ENCODE data around the gene ABCC11. TPM values are rescaled to one million over a fixed set of nuclear protein-coding genes. Genes with fewer than 3 reads are reported as not detected.

The ABCC11 gene
- total and polyA plus RNA-seq, 2 of the 13 experiments (the other 11 are each of a cell fraction or from before 2014, with no cell fraction given), result 1.0 to 1.4 TPM

DNA sequence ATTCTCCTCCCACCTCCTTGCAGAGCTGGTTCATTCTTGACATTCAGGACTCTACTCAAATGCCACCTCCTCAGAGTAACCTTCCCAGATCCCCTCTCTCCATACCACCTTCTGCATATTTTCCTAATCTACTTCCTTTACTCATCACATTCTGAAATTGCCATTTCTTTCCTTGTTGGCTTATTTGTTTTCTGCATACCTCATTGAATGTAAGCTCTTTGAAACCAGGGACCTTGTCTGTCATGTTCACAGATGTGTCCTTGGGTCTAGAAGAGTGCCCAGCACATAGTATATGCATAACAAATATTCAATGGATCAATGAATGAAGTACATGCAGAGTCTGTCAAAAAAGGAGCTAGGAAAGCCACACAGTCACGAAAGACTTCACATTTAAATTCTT lies 11.1 kb downstream of the ABCC11 start (continued):
- TF ChIP-seq ZFP90 (CRISPR knock-in tag; IDR thresholded peaks at IDR 0.05; ENCODE audit: borderline replicate concordance) (no peak), ZNF430 (CRISPR knock-in tag; IDR thresholded peaks at IDR 0.05) (no peak), ZNF788 (CRISPR knock-in tag; IDR thresholded peaks at IDR 0.05; ENCODE audit: borderline replicate concordance) (no peak), BHLHE40 (IDR thresholded peaks at IDR 0.05; ENCODE audit: low read length) (no peak), NFKBIZ (CRISPR knock-in tag; IDR thresholded peaks at IDR 0.05) (no peak), STAG1 (CRISPR knock-in tag; IDR thresholded peaks at IDR 0.05) (no peak), MEF2D (CRISPR knock-in tag; IDR thresholded peaks at IDR 0.05) (no peak), TEAD3 (CRISPR knock-in tag; optimal IDR thresholded peaks at IDR 0.05; ENCODE audit: borderline replicate concordance) (peak; percentile 79), ZNF558 (CRISPR knock-in tag; IDR thresholded peaks at IDR 0.05; ENCODE audit: borderline replicate concordance) (no peak), CREB1 (IDR thresholded peaks at IDR 0.05) (no peak), CREB1 (CRISPR knock-in tag; IDR thresholded peaks at IDR 0.05) (0 out of 2 replicates have a peak, but pooled peaks have one; percentile 3), ZFP41 (CRISPR knock-in tag; IDR thresholded peaks at IDR 0.05; ENCODE audit: borderline replicate concordance) (no peak), ZSCAN29 (CRISPR knock-in tag; conservative IDR thresholded peaks at IDR 0.05) (no peak), ARNT (IDR thresholded peaks at IDR 0.05) (no peak), KLF16 (CRISPR knock-in tag; IDR thresholded peaks at IDR 0.05) (no peak), FOXC1 (CRISPR knock-in tag; IDR thresholded peaks at IDR 0.05; ENCODE audit: borderline replicate concordance) (no peak), PCBP2 (optimal IDR thresholded peaks at IDR 0.05; ENCODE audit: low read depth, low read length, poor library complexity, severe bottlenecking) (no peak), ZNF432 (CRISPR knock-in tag; IDR thresholded peaks at IDR 0.05; ENCODE audit: borderline replicate concordance) (no peak), PHF5A (CRISPR knock-in tag; IDR thresholded peaks at IDR 0.05; ENCODE audit: low read depth, unreplicated experiment) (no peak), ZKSCAN5 (CRISPR knock-in tag; IDR thresholded peaks at IDR 0.05) (no peak), ZNF10 (CRISPR knock-in tag; IDR thresholded peaks at IDR 0.05; ENCODE audit: borderline replicate concordance, low read depth) (no peak), CBX5 (CRISPR knock-in tag; IDR thresholded peaks at IDR 0.05; ENCODE audit: borderline replicate concordance) (no peak), ZNF772 (CRISPR knock-in tag; IDR thresholded peaks at IDR 0.05) (no peak), ONECUT2 (CRISPR knock-in tag; IDR thresholded peaks at IDR 0.05) (peak; percentile 77)
- TF ChIP-seq, protein P1, sequence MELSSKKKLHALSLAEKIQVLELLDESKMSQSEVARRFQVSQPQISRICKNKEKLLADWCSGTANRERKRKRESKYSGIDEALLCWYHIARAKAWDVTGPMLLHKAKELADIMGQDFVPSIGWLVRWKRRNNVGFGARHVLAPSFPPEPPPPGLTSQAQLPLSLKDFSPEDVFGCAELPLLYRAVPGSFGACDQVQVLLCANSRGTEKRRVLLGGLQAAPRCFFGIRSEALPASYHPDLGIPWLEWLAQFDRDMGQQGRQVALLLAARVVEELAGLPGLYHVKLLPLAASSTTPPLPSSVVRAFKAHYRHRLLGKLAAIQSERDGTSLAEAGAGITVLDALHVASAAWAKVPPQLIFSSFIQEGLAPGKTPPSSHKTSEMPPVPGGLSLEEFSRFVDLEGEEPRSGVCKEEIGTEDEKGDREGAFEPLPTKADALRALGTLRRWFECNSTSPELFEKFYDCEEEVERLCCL (CRISPR knock-in tag; IDR thresholded peaks at IDR 0.05; ENCODE audit: borderline replicate concordance), result no peak
- TF ChIP-seq, protein P2, sequence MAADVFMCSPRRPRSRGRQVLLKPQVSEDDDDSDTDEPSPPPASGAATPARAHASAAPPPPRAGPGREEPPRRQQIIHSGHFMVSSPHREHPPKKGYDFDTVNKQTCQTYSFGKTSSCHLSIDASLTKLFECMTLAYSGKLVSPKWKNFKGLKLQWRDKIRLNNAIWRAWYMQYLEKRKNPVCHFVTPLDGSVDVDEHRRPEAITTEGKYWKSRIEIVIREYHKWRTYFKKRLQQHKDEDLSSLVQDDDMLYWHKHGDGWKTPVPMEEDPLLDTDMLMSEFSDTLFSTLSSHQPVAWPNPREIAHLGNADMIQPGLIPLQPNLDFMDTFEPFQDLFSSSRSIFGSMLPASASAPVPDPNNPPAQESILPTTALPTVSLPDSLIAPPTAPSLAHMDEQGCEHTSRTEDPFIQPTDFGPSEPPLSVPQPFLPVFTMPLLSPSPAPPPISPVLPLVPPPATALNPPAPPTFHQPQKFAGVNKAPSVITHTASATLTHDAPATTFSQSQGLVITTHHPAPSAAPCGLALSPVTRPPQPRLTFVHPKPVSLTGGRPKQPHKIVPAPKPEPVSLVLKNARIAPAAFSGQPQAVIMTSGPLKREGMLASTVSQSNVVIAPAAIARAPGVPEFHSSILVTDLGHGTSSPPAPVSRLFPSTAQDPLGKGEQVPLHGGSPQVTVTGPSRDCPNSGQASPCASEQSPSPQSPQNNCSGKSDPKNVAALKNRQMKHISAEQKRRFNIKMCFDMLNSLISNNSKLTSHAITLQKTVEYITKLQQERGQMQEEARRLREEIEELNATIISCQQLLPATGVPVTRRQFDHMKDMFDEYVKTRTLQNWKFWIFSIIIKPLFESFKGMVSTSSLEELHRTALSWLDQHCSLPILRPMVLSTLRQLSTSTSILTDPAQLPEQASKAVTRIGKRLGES (CRISPR knock-in tag; IDR thresholded peaks at IDR 0.05; ENCODE audit: borderline replicate concordance), result no peak
- TF ChIP-seq, protein P3, sequence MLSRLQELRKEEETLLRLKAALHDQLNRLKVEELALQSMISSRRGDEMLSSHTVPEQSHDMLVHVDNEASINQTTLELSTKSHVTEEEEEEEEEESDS (CRISPR knock-in tag; IDR thresholded peaks at IDR 0.05; ENCODE audit: borderline replicate concordance), result no peak
- TF ChIP-seq, protein P4, sequence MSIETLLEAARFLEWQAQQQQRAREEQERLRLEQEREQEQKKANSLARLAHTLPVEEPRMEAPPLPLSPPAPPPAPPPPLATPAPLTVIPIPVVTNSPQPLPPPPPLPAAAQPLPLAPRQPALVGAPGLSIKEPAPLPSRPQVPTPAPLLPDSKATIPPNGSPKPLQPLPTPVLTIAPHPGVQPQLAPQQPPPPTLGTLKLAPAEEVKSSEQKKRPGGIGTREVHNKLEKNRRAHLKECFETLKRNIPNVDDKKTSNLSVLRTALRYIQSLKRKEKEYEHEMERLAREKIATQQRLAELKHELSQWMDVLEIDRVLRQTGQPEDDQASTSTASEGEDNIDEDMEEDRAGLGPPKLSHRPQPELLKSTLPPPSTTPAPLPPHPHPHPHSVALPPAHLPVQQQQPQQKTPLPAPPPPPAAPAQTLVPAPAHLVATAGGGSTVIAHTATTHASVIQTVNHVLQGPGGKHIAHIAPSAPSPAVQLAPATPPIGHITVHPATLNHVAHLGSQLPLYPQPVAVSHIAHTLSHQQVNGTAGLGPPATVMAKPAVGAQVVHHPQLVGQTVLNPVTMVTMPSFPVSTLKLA (IDR thresholded peaks at IDR 0.05), result no peak

Measured in HepG2 (cell line).